22Rv1 (cell line): ENCODE data around the gene MYO5C.

Source experiments
- H3K27ac ChIP-seq: fragments of 450-650 bp; 2 replicates; pipeline ENCODE4 v1.5.1; 2017
- CTCF ChIP-seq: fragments of 450-650 bp; IDR thresholded peaks from 2 replicates; pipeline ENCODE4 v1.5.1; 2017; ENCODE audit warnings: mild to moderate bottlenecking
- ZFX ChIP-seq: fragments of 450-650 bp; IDR thresholded peaks from 2 replicates; pipeline ENCODE4 v1.6.1; 2017; ENCODE audit warnings: antibody characterized with exemption, borderline replicate concordance

Gene MYO5C

DNA sequence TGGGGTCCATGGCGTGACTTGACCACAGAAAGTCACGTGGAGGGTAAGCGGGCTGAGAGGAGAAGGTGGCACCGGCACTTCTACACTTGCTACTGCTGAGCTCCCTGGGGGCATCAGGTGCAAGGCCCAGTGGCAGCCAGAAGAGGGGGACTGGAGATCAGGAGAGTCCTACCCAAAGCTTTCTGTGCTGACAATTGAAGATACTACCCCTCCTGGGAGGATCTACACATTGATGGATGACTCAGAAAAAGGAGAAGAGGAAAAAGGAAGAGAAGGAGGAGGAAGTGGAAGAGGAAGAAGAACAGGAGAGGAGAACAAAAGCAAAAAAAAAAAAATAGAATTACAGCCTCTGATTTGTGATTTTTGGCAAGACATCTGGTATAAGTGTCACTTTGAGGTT lies 41.2 kb downstream of the MYO5C start:
- H3K27ac ChIP-seq: peak overlapping the region; percentile 45; the same call in 1 of the 2 replicates
- TF ChIP-seq CTCF (no peak), ZFX (no peak)

- peak overlapping the region; percentile 45 for H3K27ac ChIP-seq
- no peak for TF ChIP-seq ZFX
- no peak for TF ChIP-seq CTCF
Measured at GRCh38 chr15:52252781-52253180, 42.8 kb downstream of the MYO5C start.

DNA sequence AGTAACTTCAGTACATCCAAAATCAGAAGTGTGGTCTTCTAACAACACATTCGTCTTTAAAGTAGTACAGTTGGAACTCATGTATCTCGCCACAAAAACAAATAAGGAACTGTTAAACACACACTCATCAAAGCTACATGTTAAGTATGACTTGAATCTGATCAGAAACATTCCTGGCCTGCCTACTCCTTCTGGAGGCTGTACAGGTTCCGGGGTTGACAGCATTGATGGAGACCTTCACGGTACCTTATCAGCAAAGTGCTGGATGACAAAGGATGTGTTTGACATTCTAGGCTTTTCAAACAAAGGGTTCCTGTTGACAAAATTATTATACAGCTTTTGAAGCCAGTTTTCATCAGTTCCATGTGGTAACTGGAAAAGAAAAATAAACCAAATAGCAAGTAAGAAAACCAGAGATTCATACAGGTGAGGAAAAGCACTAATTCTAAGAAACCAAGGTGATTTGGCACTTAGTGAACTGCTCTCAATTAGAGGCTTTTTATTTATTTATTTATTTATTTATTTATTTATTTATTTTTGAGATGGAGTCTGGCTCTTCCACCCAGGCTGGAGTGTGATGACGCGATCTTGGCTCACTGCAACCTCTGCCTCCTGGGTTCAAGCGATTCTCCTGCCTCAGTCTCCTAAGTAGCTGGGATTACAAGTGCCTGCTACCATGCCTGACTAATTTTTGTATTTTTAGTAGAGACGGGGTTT lies 44.3 kb downstream of the MYO5C start:
- TF ChIP-seq ZFX: no peak
- TF ChIP-seq CTCF: no peak
- no peak overlapping the region; the same call in 1 of the 2 replicates for H3K27ac ChIP-seq

DNA sequence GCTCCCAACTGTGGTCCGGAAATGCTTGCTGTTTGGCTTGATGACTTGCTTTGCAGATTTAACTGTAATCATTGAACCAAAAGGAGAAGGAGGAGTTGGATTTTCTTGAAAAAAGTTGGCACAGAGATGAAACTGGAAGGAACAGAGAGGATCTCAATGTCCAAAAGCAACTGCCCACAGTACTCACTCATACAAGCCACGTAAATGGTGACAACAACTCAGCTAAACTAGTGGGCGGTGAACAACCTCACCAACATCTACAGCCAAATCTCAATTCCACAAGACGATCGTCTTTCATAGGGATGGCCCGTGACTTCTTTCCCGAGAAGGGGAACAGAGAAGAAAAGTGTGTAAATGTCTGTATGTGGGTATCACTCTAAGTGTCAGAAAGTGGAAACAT lies 48.1 kb downstream of the MYO5C start:
- no peak for TF ChIP-seq CTCF
- TF ChIP-seq ZFX: no peak
- no peak overlapping the region for H3K27ac ChIP-seq

- TF ChIP-seq ZFX (no peak), CTCF (no peak)
- H3K27ac ChIP-seq: no peak overlapping the region
Measured at GRCh38 chr15:52246686-52247431, 48.7 kb downstream of the MYO5C start.

DNA sequence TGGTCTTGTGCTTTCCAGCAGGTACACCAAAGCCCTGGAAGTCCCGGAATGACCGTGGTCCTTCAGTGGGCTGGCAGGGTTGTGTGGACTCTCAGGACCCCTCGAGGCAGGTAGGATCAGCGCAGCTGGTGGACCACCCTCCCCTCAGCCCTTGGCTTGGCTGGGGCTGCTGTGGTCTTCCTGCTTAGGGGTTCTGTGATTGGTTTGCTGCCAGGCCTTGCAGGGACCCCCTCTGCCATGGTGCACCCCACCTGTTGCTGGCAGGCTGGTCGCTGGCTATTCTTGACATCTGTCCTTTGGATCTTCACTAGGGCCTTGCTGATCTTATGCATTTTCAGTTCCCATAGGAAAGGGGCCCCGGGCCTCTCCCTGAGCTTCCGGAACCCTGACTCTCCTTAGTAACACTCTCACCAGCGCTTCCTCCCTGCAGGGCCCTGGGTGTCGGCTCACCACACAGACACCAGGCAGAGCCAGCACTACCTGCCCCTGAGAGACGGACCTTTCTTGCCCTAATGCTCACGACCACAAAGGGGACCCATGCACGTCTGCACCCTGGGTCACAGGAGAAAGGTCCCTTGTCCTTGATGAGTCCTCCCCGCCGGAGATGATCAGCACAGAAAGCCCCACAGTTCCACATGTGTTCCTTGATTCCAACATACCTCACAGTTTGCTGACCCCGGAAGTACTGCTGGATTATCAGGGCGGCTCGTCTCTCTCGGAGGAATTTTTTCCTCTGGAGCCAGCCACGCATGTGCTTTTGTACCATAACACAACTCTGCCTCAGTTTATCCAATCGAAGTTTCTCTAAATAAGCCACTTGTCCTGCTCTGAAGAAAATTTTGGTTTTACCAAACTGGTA lies 51.7 kb downstream of the MYO5C start:
- H3K27ac ChIP-seq: no peak overlapping the region
- TF ChIP-seq CTCF (no peak), ZFX (no peak)
